ENCODE data around the gene CTXN3. TPM values are rescaled to one million over a fixed set of nuclear protein-coding genes. Genes with fewer than 3 reads are reported as not detected.

Gene CTXN3
- not detected in 2 replicates for total RNA-seq
- long read RNA-seq: 0 reads

DNA sequence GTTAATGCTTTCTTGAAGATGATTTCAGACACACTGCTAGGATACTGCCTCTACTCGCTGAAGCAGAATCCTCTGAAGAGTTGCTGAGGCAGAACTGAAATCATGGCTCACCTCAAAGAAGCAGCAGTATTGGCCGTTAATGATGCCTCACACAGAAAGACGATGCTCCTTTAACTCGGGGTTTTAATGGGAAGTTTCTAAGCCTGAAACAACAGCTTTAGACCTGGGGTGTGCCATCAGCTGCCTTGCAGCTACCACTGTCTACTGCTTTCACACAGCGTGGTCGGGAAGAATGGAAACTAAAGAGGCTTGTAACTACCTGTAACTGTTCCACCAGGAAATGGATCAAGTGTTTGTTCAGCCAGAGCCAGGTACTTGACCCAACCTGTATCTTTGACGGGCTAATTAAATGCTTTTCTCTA lies at the start of gene CTXN3:
Gene CTXN3, plus strand, starts transcription at position 65 of the 422 bp plus-strand sequence. CDS start 8,440 bp downstream, outside the sequence.
- DNase-seq (ENCODE audit: low spot score, unreplicated experiment): no peak
- Mint-ChIP-seq H3K4me1 (ENCODE audit: low read depth) (peaks cover 41% of the 10 kb centered on the region), H3K36me3 (ENCODE audit: insufficient read depth) (no peaks in the 10 kb centered on the region), H3K27ac (no peak within 1 kb of the TSS), H3K4me3 (ENCODE audit: low read depth) (no peak within 1 kb of the TSS), H3K27me3 (peaks cover 10% of the 10 kb centered on the region), H3K9me3 (ENCODE audit: low read depth) (no peaks in the 10 kb centered on the region)
- TF ChIP-seq, protein P1, sequence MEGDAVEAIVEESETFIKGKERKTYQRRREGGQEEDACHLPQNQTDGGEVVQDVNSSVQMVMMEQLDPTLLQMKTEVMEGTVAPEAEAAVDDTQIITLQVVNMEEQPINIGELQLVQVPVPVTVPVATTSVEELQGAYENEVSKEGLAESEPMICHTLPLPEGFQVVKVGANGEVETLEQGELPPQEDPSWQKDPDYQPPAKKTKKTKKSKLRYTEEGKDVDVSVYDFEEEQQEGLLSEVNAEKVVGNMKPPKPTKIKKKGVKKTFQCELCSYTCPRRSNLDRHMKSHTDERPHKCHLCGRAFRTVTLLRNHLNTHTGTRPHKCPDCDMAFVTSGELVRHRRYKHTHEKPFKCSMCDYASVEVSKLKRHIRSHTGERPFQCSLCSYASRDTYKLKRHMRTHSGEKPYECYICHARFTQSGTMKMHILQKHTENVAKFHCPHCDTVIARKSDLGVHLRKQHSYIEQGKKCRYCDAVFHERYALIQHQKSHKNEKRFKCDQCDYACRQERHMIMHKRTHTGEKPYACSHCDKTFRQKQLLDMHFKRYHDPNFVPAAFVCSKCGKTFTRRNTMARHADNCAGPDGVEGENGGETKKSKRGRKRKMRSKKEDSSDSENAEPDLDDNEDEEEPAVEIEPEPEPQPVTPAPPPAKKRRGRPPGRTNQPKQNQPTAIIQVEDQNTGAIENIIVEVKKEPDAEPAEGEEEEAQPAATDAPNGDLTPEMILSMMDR (IDR thresholded peaks at IDR 0.05; ENCODE audit: unreplicated experiment): no peak

DNA sequence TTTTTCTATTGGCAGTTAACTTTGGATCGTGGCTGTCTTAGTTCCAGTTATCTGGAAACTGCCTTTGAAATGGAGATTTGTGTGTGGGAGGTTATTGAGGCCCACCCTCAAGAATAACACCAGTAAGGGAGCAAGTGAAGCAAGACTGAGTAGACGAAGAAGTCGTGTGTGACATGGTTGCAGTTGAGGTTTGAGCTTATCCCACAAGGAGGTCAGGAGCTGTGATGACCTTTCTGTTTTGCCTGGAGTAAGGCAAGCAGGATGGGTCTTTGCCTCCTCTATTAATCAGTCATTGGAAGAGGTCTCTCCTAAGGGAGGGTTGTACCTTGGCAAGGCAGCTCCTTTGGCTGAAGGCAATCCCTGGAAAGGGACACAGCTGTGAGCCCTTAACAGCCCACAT lies 49.6 kb upstream of the CTXN3 start:
- TF ChIP-seq, protein P1 (IDR thresholded peaks at IDR 0.05; ENCODE audit: unreplicated experiment): no peak
- Mint-ChIP-seq H3K27me3 (peaks cover 10% of the 10 kb centered on the region), H3K4me1 (ENCODE audit: low read depth) (peaks cover 21% of the 10 kb centered on the region), H3K4me3 (ENCODE audit: low read depth) (no peak overlapping the region), H3K9me3 (ENCODE audit: low read depth) (no peaks in the 10 kb centered on the region), H3K36me3 (ENCODE audit: insufficient read depth) (no peaks in the 10 kb centered on the region), H3K27ac (no peak overlapping the region)
- no peak for DNase-seq (ENCODE audit: low spot score, unreplicated experiment)

DNA sequence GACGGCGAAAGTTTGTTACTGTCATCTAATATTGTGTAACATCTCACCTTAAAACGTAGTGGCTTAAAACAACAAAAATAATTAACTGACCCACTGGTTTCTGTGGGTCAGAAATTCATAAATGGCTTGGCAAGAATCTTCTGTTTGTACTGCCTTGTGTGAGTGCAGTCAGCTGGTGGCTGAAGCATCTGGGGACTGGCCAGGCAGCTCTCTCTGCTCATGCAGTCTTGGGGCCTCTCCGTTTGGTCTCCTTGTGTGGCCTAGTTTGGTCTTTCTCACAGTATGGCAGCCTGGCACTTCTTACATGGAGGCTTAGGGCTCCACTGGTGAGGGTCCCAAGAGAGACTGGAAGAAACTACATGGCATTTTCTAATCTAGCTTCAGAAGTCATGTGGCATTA lies 49.0 kb upstream of the CTXN3 start:
- TF ChIP-seq, protein P1 (IDR thresholded peaks at IDR 0.05; ENCODE audit: unreplicated experiment): no peak
- DNase-seq (ENCODE audit: low spot score, unreplicated experiment): no peak
- Mint-ChIP-seq H3K9me3 (ENCODE audit: low read depth) (no peaks in the 10 kb centered on the region), H3K4me1 (ENCODE audit: low read depth) (peaks cover 22% of the 10 kb centered on the region), H3K27ac (no peak overlapping the region), H3K27me3 (peaks cover 10% of the 10 kb centered on the region), H3K4me3 (ENCODE audit: low read depth) (no peak overlapping the region), H3K36me3 (ENCODE audit: insufficient read depth) (no peaks in the 10 kb centered on the region)

DNA sequence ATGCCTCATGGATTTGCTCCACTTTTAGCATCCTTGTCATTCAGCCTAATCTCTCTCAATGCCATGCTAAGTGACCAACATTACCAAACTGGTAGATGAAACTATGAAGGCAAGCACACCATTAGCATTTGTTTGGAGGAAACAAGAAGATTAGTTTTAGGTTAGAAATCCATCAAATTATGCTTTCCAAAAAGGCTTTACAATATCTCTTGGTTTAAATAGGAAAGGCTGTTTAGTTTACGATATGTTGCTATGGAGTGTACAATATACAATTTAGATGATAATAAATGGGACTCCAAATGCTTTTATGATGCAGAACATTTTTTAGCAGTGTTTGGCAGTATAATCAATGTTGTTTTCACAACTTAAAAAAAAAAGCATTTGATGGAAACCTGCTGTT lies 47.8 kb upstream of the CTXN3 start:
- TF ChIP-seq, protein P1 (IDR thresholded peaks at IDR 0.05; ENCODE audit: unreplicated experiment): no peak
- Mint-ChIP-seq H3K4me3 (ENCODE audit: low read depth) (no peak overlapping the region), H3K27me3 (peaks cover 5% of the 10 kb centered on the region), H3K36me3 (ENCODE audit: insufficient read depth) (no peaks in the 10 kb centered on the region), H3K27ac (no peak overlapping the region), H3K4me1 (ENCODE audit: low read depth) (peaks cover 22% of the 10 kb centered on the region), H3K9me3 (ENCODE audit: low read depth) (no peaks in the 10 kb centered on the region)
- no peak for DNase-seq (ENCODE audit: low spot score, unreplicated experiment)

DNA sequence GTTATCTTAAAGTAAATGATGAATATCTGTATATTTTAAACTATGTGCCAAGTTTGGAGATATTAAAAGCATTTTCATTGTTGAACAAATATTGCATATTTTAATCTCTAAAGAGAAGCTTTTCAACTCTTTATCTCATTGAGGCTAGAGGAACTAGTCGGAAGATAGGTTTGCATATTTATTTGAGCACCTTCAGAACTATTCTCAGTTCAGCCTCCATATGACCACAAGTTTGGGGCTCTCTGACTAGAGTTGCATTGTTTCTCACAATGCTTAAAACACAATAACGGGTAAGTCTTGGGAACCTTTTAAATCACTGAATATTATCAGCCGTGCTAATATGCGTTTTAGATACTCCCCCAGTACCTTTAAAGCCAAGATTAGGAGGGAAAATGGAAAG lies 47.3 kb upstream of the CTXN3 start:
- no peaks in the 10 kb centered on the region for H3K9me3 Mint-ChIP-seq (ENCODE audit: low read depth)
- peaks cover 20% of the 10 kb centered on the region for H3K4me1 Mint-ChIP-seq (ENCODE audit: low read depth)
- TF ChIP-seq, protein P1 (IDR thresholded peaks at IDR 0.05; ENCODE audit: unreplicated experiment): no peak
- H3K27ac Mint-ChIP-seq: no peak overlapping the region
- DNase-seq (ENCODE audit: low spot score, unreplicated experiment): no peak
- no peaks in the 10 kb centered on the region for H3K27me3 Mint-ChIP-seq
- H3K4me3 Mint-ChIP-seq (ENCODE audit: low read depth): no peak overlapping the region
- H3K36me3 Mint-ChIP-seq (ENCODE audit: insufficient read depth): no peaks in the 10 kb centered on the region

Data from progenitor cell of endocrine pancreas (in vitro differentiated cells).